ENCODE results near the gene RNF166.

The RNF166 gene

DNA sequence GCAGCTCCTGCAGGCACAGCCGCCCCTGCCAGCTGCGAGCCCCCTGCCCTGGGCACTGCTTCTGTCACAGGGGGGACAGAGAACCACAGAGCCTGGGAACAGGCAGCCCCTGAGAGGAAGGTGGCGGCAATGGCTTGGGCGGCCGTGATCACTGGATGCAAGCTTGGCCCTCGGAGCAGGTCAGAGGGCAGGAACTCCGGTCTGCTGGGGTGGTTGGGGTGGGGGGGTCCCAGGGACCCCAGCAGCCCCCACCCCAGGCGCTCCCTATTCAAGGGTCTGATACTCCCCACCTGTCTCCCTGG, 53.5 kb downstream of the RNF166 start:
- TF ChIP-seq CEBPB (IDR thresholded peaks at IDR 0.05), result no peak
- no peak for TF ChIP-seq EP300 (IDR thresholded peaks at IDR 0.05; ENCODE audit: borderline replicate concordance)
- TF ChIP-seq RAD21 (IDR thresholded peaks at IDR 0.05; ENCODE audit: low read depth), result no peak
- TF ChIP-seq REST (IDR thresholded peaks at IDR 0.05; ENCODE audit: low read depth), result no peak
- TF ChIP-seq MAX (IDR thresholded peaks at IDR 0.05), result no peak
- no peak for TF ChIP-seq ZBTB7A (IDR thresholded peaks at IDR 0.05; ENCODE audit: low read depth)
- no peak for TF ChIP-seq TCF12 (IDR thresholded peaks at IDR 0.05; ENCODE audit: low read depth)
- TF ChIP-seq, protein P1, sequence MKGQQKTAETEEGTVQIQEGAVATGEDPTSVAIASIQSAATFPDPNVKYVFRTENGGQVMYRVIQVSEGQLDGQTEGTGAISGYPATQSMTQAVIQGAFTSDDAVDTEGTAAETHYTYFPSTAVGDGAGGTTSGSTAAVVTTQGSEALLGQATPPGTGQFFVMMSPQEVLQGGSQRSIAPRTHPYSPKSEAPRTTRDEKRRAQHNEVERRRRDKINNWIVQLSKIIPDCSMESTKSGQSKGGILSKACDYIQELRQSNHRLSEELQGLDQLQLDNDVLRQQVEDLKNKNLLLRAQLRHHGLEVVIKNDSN (IDR thresholded peaks at IDR 0.05), result no peak
- no peak for TF ChIP-seq TEAD4 (IDR thresholded peaks at IDR 0.05)

- TF ChIP-seq NFIC (IDR thresholded peaks at IDR 0.05), result no peak
- TF ChIP-seq TAF1 (IDR thresholded peaks at IDR 0.05; ENCODE audit: low read depth), result no peak
- no peak for TF ChIP-seq TCF12 (IDR thresholded peaks at IDR 0.05; ENCODE audit: low read depth)
- TF ChIP-seq FOXM1 (IDR thresholded peaks at IDR 0.05; ENCODE audit: borderline replicate concordance, low read depth), result no peak
- TF ChIP-seq MAX (IDR thresholded peaks at IDR 0.05), result no peak
- TF ChIP-seq CREB1 (IDR thresholded peaks at IDR 0.05; ENCODE audit: low read depth), result no peak
- TF ChIP-seq EGR1 (IDR thresholded peaks at IDR 0.05), result no peak
- no peak for TF ChIP-seq ZBTB7A (IDR thresholded peaks at IDR 0.05; ENCODE audit: low read depth)
- TF ChIP-seq CEBPB (IDR thresholded peaks at IDR 0.05), result no peak
- TF ChIP-seq EP300 (IDR thresholded peaks at IDR 0.05; ENCODE audit: borderline replicate concordance), result no peak
- TF ChIP-seq RAD21 (IDR thresholded peaks at IDR 0.05; ENCODE audit: low read depth), result no peak
- no peak for TF ChIP-seq TEAD4 (IDR thresholded peaks at IDR 0.05)
- TF ChIP-seq REST (IDR thresholded peaks at IDR 0.05; ENCODE audit: low read depth), result no peak
- TF ChIP-seq, protein P1 (IDR thresholded peaks at IDR 0.05), result no peak
- no peak for TF ChIP-seq YY1 (IDR thresholded peaks at IDR 0.05; ENCODE audit: low read depth)
These were observed 54.0 kb downstream of the RNF166 start for GRCh38 chr16:88651989-88652761.

DNA sequence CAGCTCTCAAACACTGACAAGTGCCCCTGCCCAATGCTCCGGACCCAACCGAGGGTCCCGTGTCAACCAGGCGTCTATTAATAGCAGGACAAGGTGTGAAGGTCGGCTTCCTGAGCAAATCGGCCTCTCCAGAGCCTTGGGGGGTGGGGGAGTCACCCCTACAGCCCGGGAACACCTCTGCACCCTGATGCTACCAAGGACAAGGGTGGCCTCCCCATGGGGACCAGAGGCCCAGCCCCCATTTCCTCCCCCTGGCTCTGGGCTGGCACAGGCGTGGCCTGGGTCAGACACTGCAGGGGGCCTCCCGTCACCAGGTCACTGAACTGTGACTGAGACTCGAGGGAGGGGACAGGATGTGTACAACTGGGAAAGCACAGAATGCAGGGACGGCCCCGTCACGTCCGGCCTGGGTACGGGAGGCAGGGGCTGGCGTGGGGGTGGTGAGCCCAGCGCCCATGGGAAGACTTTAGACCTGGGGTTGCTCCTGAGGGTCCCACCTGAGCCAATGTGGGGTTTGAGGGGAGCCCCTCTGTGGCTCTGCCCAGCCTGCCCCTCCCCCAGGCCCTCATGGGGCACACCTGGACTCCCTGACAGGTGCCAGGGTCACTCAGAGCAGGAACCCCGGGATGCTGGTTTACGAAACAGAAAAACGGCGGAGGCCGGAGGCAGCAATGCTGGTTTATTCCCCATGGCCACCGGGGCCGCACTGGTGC, 54.8 kb downstream of the RNF166 start:
- TF ChIP-seq, protein P1 (IDR thresholded peaks at IDR 0.05), result 0 out of 2 replicates have a peak, but pooled peaks have one; percentile 6
- TF ChIP-seq REST (IDR thresholded peaks at IDR 0.05; ENCODE audit: low read depth), result no peak
- TF ChIP-seq RAD21 (IDR thresholded peaks at IDR 0.05; ENCODE audit: low read depth), result no peak; the same call in 1 of the 2 replicates
- peak; percentile 61; the same call in 1 of the 2 replicates for TF ChIP-seq EP300 (IDR thresholded peaks at IDR 0.05; ENCODE audit: borderline replicate concordance)
- TF ChIP-seq NFIC (IDR thresholded peaks at IDR 0.05), result peak; percentile 14; the same call in 1 of the 2 replicates
- no peak for TF ChIP-seq TAF1 (IDR thresholded peaks at IDR 0.05; ENCODE audit: low read depth)
- TF ChIP-seq MAX (IDR thresholded peaks at IDR 0.05), result peak; percentile 72
- TF ChIP-seq CREB1 (IDR thresholded peaks at IDR 0.05; ENCODE audit: low read depth), result peak; percentile 66
- TF ChIP-seq CEBPB (IDR thresholded peaks at IDR 0.05), result 0 out of 2 replicates have a peak, but pooled peaks have one; percentile 5
- no peak; the same call in 1 of the 2 replicates for TF ChIP-seq EGR1 (IDR thresholded peaks at IDR 0.05)
- peak; percentile 66; the same call in 1 of the 2 replicates for TF ChIP-seq TCF12 (IDR thresholded peaks at IDR 0.05; ENCODE audit: low read depth)
- TF ChIP-seq FOXM1 (IDR thresholded peaks at IDR 0.05; ENCODE audit: borderline replicate concordance, low read depth), result no peak
- peak; percentile 38; the same call in 1 of the 2 replicates for TF ChIP-seq TEAD4 (IDR thresholded peaks at IDR 0.05)
- TF ChIP-seq ZBTB7A (IDR thresholded peaks at IDR 0.05; ENCODE audit: low read depth), result peak; percentile 67; the same call in 1 of the 2 replicates
- TF ChIP-seq YY1 (IDR thresholded peaks at IDR 0.05; ENCODE audit: low read depth), result 0 out of 2 replicates have a peak, but pooled peaks have one; percentile 13

All from Ishikawa (cell line).